SH-SY5Y (cell line): Measurements from ENCODE around the gene ENDOU.

Source experiments
- GATA2 ChIP-seq: IDR thresholded peaks from 2 replicates; pipeline ENCODE4 v1.6.1; 2011; ENCODE audit warnings: mild to moderate bottlenecking, low read depth, low read length
- GATA3 ChIP-seq: IDR thresholded peaks from 2 replicates; pipeline ENCODE4 v1.6.1; 2011; ENCODE audit warnings: low read depth, mild to moderate bottlenecking, low read length, moderate library complexity

- TF ChIP-seq GATA2: no peak
- TF ChIP-seq GATA3: no peak
Observed at GRCh38 chr12:47725893-47726292, 603 bp upstream of the ENDOU start.
